HCT116 (cell line): Measurements from ENCODE around the gene ADGRE1. TPM values are rescaled to one million over a fixed set of nuclear protein-coding genes. Genes with fewer than 3 reads are reported as not detected.

Experiments
- ATAC-seq: fragments of 200-7000 bp; cut with Tn5 transposase; 2 replicates; pipeline ENCODE4 v1.9.1; 2020; ENCODE audit warnings: mild to moderate bottlenecking, moderate library complexity
- BruUV-seq: library from RNA; stranded (reverse); fragments of 400-500 nt; replicated peaks from 2 replicates; lab custom pipeline; 2021; lab: Mats Ljungman, UMichigan
- CTCF ChIA-PET: fragments of 300-600 bp; sonication (Branson Sonifier 250); formaldehyde crosslinking; loops from one replicate; lab custom pipeline; 2021; ENCODE audit warnings: antibody characterized with exemption; lab: Charles Lee
- POLR2A ChIA-PET: fragments of 300-600, 350-600 bp; sonication (Branson Sonifier 250); formaldehyde crosslinking; loops from one replicate; lab custom pipeline; 2021; ENCODE audit warnings: antibody characterized with exemption; lab: Charles Lee
- RAD21 ChIA-PET, 2 experiments: fragments of 300-600 bp; sonication (Branson Sonifier 250); formaldehyde crosslinking; loops; one replicate each; lab custom pipeline; 2023; ENCODE audit warnings: low total read pairs in 2 of 2; ENCODE audit not compliant: uncharacterized antibody in 2 of 2, unreplicated experiment in 2 of 2, low non-redundant PET in 1 of 2; lab: Charles Lee
- DNase-seq: peaks from one replicate; pipeline ENCODE4 v3.0.0-alpha.2; 2010; ENCODE audit warnings: low read depth, low spot score
- H2AFZ ChIP-seq: fragments of 200-600 bp; shearing (Covaris generic), sonication (generic); 2 replicates; pipeline ENCODE4 v1.6.1; 2017; ENCODE audit warnings: low read depth, mixed run types, mixed read lengths, antibody characterized with exemption, low read length; ENCODE audit not compliant: poor library complexity, severe bottlenecking
- H3K27ac ChIP-seq: 2 replicates; pipeline ENCODE4 v1.5.1; 2012; ENCODE audit warnings: low read depth, low read length
- H3K27me3 ChIP-seq: fragments of 200-600 bp; sonication (generic); 2 replicates; pipeline ENCODE4 v1.6.1; 2016; ENCODE audit warnings: mixed run types, low read length, mixed read lengths; ENCODE audit not compliant: insufficient read depth
- H3K36me3 ChIP-seq, 2 experiments: fragments of 200-500 bp in 1 of 2; fragments of 200-600 bp in 1 of 2; sonication (Bioruptor generic) in 1 of 2; sonication (generic) in 1 of 2; 2 replicates each; pipeline versions ENCODE4 v1.5.1 to v1.6.1; 2014 to 2016; ENCODE audit warnings: low read length in 2 of 2, inconsistent platforms in 1 of 2, mixed read lengths in 1 of 2, mixed run types in 1 of 2; ENCODE audit not compliant: insufficient read depth in 2 of 2, control insufficient read depth in 1 of 2
- H3K4me1 ChIP-seq, 2 experiments: fragments of 200-600 bp in 1 of 2; sonication (generic) in 1 of 2; 2 replicates each; pipeline versions ENCODE4 v1.5.1 to v1.6.1; 2012 to 2017; ENCODE audit warnings: low read length in 2 of 2, inconsistent platforms in 1 of 2, mild to moderate bottlenecking in 1 of 2, mixed read lengths in 1 of 2, mixed run types in 1 of 2, moderate library complexity in 1 of 2; ENCODE audit not compliant: insufficient read depth in 2 of 2, control insufficient read depth in 1 of 2
- H3K4me2 ChIP-seq: fragments of 200-600 bp; sonication (generic); 2 replicates; pipeline ENCODE4 v1.6.1; 2017; ENCODE audit warnings: mixed run types, low read length, mixed read lengths
- H3K4me3 ChIP-seq, 2 experiments: fragments of 200-600 bp in 1 of 2; sonication (generic) in 1 of 2; replicated peaks in 1 of 2; 2 replicates each; pipeline ENCODE4 v1.5.1; 2011 to 2016; ENCODE audit warnings: low read length in 2 of 2, control low read depth in 1 of 2, low read depth in 1 of 2, mild to moderate bottlenecking in 1 of 2, mixed read lengths in 1 of 2, mixed run types in 1 of 2
- H3K79me2 ChIP-seq: fragments of 200-600 bp; sonication (generic); 2 replicates; pipeline ENCODE4 v1.6.1; 2017; ENCODE audit warnings: mild to moderate bottlenecking, mixed run types, low read length, moderate library complexity, mixed read lengths; ENCODE audit not compliant: insufficient read depth
- H3K9ac ChIP-seq: fragments of 200-600 bp; sonication (generic); 2 replicates; pipeline ENCODE4 v1.6.1; 2016; ENCODE audit warnings: low read length, mixed read lengths
- H3K9me2 ChIP-seq: fragments of 200-600 bp; sonication (generic), shearing (Covaris generic); 2 replicates; pipeline ENCODE4 v1.6.1; 2017; ENCODE audit warnings: mixed run types, mild to moderate bottlenecking, moderate library complexity; ENCODE audit not compliant: insufficient read depth
- H3K9me3 ChIP-seq, 2 experiments: fragments of 200-500 bp in 1 of 2; fragments of 200-600 bp in 1 of 2; sonication (Bioruptor generic) in 1 of 2; sonication (generic) in 1 of 2; 2 replicates each; pipeline ENCODE4 v1.6.1; 2014 to 2017; ENCODE audit warnings: low read length in 2 of 2, mixed read lengths in 2 of 2, inconsistent platforms in 1 of 2, low read depth in 1 of 2, mild to moderate bottlenecking in 1 of 2, mixed run types in 1 of 2, moderate library complexity in 1 of 2; ENCODE audit not compliant: control insufficient read depth in 1 of 2, insufficient read depth in 1 of 2
- H4K20me1 ChIP-seq: fragments of 200-600 bp; sonication (generic), shearing (Covaris generic); 2 replicates; pipeline ENCODE4 v1.6.1; 2017; ENCODE audit warnings: mixed run types, mild to moderate bottlenecking, moderate library complexity; ENCODE audit not compliant: insufficient read depth
- CEBPB ChIP-seq: IDR thresholded peaks from 2 replicates; pipeline ENCODE4 v1.6.1; 2012; ENCODE audit warnings: low read depth
- CTCF ChIP-seq, 3 experiments: fragments of 200-600 bp in 1 of 3; sonication (generic) in 1 of 3; IDR thresholded peaks in 2 of 3; conservative IDR thresholded peaks in 1 of 3; 2 replicates each; pipeline ENCODE4 v1.5.1; 2012 to 2017; ENCODE audit warnings: low read depth in 2 of 3, low read length in 2 of 3, antibody characterized with exemption in 1 of 3, borderline replicate concordance in 1 of 3, control low read depth in 1 of 3, mild to moderate bottlenecking in 1 of 3, mixed read lengths in 1 of 3, mixed run types in 1 of 3, moderate library complexity in 1 of 3; ENCODE audit not compliant: insufficient read depth in 1 of 3
- ELF1 ChIP-seq: IDR thresholded peaks from 2 replicates; pipeline ENCODE4 v1.6.1; 2012; ENCODE audit warnings: low read depth, borderline replicate concordance
- EZH2 ChIP-seq: fragments of 200-600 bp; sonication (generic); IDR thresholded peaks from 2 replicates; pipeline ENCODE4 v1.6.1; 2017; ENCODE audit warnings: antibody characterized with exemption, mixed run types
- FOSL1 ChIP-seq: IDR thresholded peaks from 2 replicates; pipeline ENCODE4 v1.6.1; 2012; ENCODE audit warnings: low read depth
- MAX ChIP-seq: IDR thresholded peaks from 2 replicates; pipeline ENCODE4 v1.6.1; 2012
- POLR2A ChIP-seq: IDR thresholded peaks from 2 replicates; pipeline ENCODE4 v1.7.0; 2011; ENCODE audit warnings: borderline replicate concordance; ENCODE audit not compliant: insufficient read depth, insufficient read length; ENCODE audit errors: extremely low read depth
- SP1 ChIP-seq: IDR thresholded peaks from 2 replicates; pipeline ENCODE4 v1.6.1; 2012; ENCODE audit warnings: low read depth
- SRF ChIP-seq: IDR thresholded peaks from 2 replicates; pipeline ENCODE4 v1.6.1; 2012; ENCODE audit warnings: low read depth
- ZBTB33 ChIP-seq: IDR thresholded peaks from 2 replicates; pipeline ENCODE4 v1.6.1; 2011; ENCODE audit warnings: mild to moderate bottlenecking, low read length, moderate library complexity; ENCODE audit not compliant: insufficient replicate concordance; ENCODE audit errors: extremely low read depth
- ZNF274 ChIP-seq: fragments of 200-500 bp; sonication (Bioruptor generic); IDR thresholded peaks from 2 replicates; pipeline ENCODE4 v1.6.1; 2014; ENCODE audit warnings: mild to moderate bottlenecking, low read depth, low read length, inconsistent platforms
- intact Hi-C: fragments of 100-400 bp; cut with micrococcal nuclease; formaldehyde crosslinking; loops from 2 replicates; pipeline ENCODE4 v1.10.0; 2022
- total RNA-seq: library from RNA; stranded (reverse); gene quantifications from one replicate; pipeline ENCODE4 v1.2.1, GENCODE V29; 2021; ENCODE audit not compliant: unreplicated experiment

Gene ADGRE1
- total RNA-seq, 1 experiment from 2014 or later, result not detected

GRCh38 chr19:6963937-6964336 lies 76.6 kb downstream of the ADGRE1 start:
- peak; percentile 63; the same call in 1 of the 2 replicates for ATAC-seq
- DNase-seq, result peak; percentile 7
- Histone ChIP-seq H3K4me3 (no peak overlapping the region), H3K27ac (no peak overlapping the region)
- no peak for TF ChIP-seq EZH2
- no peak for TF ChIP-seq ELF1
- TF ChIP-seq MAX, result no peak
- TF ChIP-seq CTCF (IDR thresholded peaks at IDR 0.05 in 2 of 3, conservative IDR thresholded peaks at IDR 0.05 in 1 of 3; ENCODE audit: borderline replicate concordance in 1 of 3, insufficient read depth in 1 of 3, low read depth in 2 of 3, low read length in 2 of 3), result peak in 2 of 3 experiments; percentile 72 to 75; a peak in 4 of 6 replicates
- TF ChIP-seq CEBPB, result no peak
- TF ChIP-seq SRF, result no peak
- TF ChIP-seq, all 23 proteins: peak for 1
- POLR2A ChIA-PET, result interaction anchor here (0.5 to 1.5 kb wide), 2 partner anchors 10 to 1056 kb away, joined by 3 to 6 read pairs; no protein-coding TSS in a partner anchor
- no peaks in the 10 kb centered on the region for H3K9me2 ChIP-seq
- intact Hi-C loops, result no loop called here
- H3K9me3 ChIP-seq, result no peaks in the 10 kb centered on the region
- RAD21 ChIA-PET, result interaction anchor here in 1 of 2 experiments (1.0 kb wide), 1 partner anchor 21 kb away, joined by 3 read pairs; no protein-coding TSS in a partner anchor
- H3K4me1 ChIP-seq, result no peaks in the 10 kb centered on the region
- H4K20me1 ChIP-seq, result no peaks in the 10 kb centered on the region
- no peak overlapping the region for H3K9ac ChIP-seq
- H2AFZ ChIP-seq, result no peak overlapping the region
- no peaks in the 10 kb centered on the region for H3K36me3 ChIP-seq
- no peak overlapping the region for H3K4me2 ChIP-seq
- H3K79me2 ChIP-seq, result no peaks in the 10 kb centered on the region
- H3K27me3 ChIP-seq, result no peaks in the 10 kb centered on the region
- no TSS peak for BruUV-seq
- CTCF ChIA-PET, result interaction anchor here (0.6 to 1.4 kb wide), 15 partner anchors 9 to 390 kb away, joined by 3 to 13 read pairs (median 4); no protein-coding TSS in a partner anchor

- no peaks in the 10 kb centered on the region for H3K79me2 ChIP-seq
- no peaks in the 10 kb centered on the region for H3K9me2 ChIP-seq
- H3K9ac ChIP-seq, result no peak overlapping the region
- no peaks in the 10 kb centered on the region for H3K27me3 ChIP-seq
- no peaks in the 10 kb centered on the region for H3K36me3 ChIP-seq
- intact Hi-C loops, result no loop called here
- no peak overlapping the region for H3K4me2 ChIP-seq
- ChIA-PET CTCF (no interaction called here), RAD21 (no interaction called here)
- no peak overlapping the region for H3K27ac ChIP-seq
- DNase-seq, result no peak
- ATAC-seq, result no peak
- H3K4me3 ChIP-seq, result no peak overlapping the region
- BruUV-seq, result no TSS peak
- H4K20me1 ChIP-seq, result no peaks in the 10 kb centered on the region
- no peak overlapping the region for H2AFZ ChIP-seq
- H3K4me1 ChIP-seq, result peaks cover 0 to 8% of the 10 kb centered on the region in 2 experiments; a peak in 2 of 4 replicates
- no peaks in the 10 kb centered on the region for H3K9me3 ChIP-seq
- TF ChIP-seq ZBTB33, result no peak
- no peak for TF ChIP-seq SP1
- no peak for TF ChIP-seq FOSL1
- no peak for TF ChIP-seq POLR2A
- no peak for TF ChIP-seq ZNF274
- TF ChIP-seq, all 23 proteins: peak for 0
- POLR2A ChIA-PET, result no interaction called here
These were observed 80.6 kb downstream of the ADGRE1 start for GRCh38 chr19:6967967-6968366.
